Right lobe of liver (tissue), 4 donors: ENCODE results near the gene OLIG1.

Experiments used
- POLR2A ChIP-seq: fragments of 450-650 bp; IDR thresholded peaks from one replicate; pipeline ENCODE4 v1.6.1; 2017; ENCODE audit warnings: antibody characterized with exemption, mild to moderate bottlenecking
- TF ChIP-seq, protein P1 (sequence below), 4 donors: fragments of 200-600 bp in 3 of 4; fragments of 450-650 bp in 1 of 4; IDR thresholded peaks; one replicate each; pipeline versions ENCODE4 v1.5.1 to v1.8.0; 2016 to 2022; ENCODE audit warnings: antibody characterized with exemption in 4 of 4, mild to moderate bottlenecking in 2 of 4
- donor health status: DM: no; HTN: no; CAD: no.
- donor health status: DM: no; HTN: no; CAD: no.
- donor health status: DM: no; HTN: yes; CAD: no.

DNA sequence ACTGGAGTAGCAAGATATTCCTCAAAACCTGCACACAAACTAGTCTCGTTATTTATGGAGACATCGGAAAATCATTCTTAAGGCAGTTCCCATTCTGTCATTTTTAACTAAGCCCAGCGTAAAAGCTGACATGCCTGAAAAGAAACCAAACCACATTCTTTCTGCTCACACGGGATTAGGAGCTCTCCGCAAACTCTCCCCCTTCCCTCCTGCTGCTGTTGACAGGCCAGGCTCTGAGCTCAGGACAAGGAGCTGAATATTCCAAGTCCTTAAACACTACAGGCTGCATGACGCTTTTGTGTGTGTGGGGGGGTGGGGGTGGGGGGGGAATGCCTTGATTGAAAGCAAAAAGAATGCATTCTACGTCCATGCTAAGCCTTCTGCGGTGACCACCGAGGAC, 5.2 kb downstream of the OLIG1 start:
- TF ChIP-seq, protein P1, sequence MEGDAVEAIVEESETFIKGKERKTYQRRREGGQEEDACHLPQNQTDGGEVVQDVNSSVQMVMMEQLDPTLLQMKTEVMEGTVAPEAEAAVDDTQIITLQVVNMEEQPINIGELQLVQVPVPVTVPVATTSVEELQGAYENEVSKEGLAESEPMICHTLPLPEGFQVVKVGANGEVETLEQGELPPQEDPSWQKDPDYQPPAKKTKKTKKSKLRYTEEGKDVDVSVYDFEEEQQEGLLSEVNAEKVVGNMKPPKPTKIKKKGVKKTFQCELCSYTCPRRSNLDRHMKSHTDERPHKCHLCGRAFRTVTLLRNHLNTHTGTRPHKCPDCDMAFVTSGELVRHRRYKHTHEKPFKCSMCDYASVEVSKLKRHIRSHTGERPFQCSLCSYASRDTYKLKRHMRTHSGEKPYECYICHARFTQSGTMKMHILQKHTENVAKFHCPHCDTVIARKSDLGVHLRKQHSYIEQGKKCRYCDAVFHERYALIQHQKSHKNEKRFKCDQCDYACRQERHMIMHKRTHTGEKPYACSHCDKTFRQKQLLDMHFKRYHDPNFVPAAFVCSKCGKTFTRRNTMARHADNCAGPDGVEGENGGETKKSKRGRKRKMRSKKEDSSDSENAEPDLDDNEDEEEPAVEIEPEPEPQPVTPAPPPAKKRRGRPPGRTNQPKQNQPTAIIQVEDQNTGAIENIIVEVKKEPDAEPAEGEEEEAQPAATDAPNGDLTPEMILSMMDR (IDR thresholded peaks at IDR 0.05), result no peak
- TF ChIP-seq POLR2A, result no peak
